K562 (cell line): Measurements from ENCODE around the gene USP13. TPM values are rescaled to one million over a fixed set of nuclear protein-coding genes. Genes with fewer than 3 reads are reported as not detected.

Experiments
- CXXC5 ChIP-seq: fragments of 250-450 bp; sonication (Bioruptor Pico); IDR thresholded peaks from 2 replicates; pipeline ENCODE4 v1.8.0; 2022; ENCODE audit warnings: inconsistent platforms, mild to moderate bottlenecking, moderate library complexity
- E2F6 ChIP-seq, 2 experiments: IDR thresholded peaks; 2 replicates each; pipeline ENCODE4 v1.6.1; 2011; ENCODE audit warnings: borderline replicate concordance in 1 of 2, control low read depth in 1 of 2, low read depth in 1 of 2, low read length in 1 of 2, mild to moderate bottlenecking in 1 of 2, mixed read lengths in 1 of 2, moderate library complexity in 1 of 2; ENCODE audit not compliant: insufficient read depth in 1 of 2, insufficient read length in 1 of 2, poor library complexity in 1 of 2, severe bottlenecking in 1 of 2; ENCODE audit errors: extremely low read depth in 1 of 2
- EGR1 ChIP-seq: fragments of 450-650 bp; conservative IDR thresholded peaks from 2 replicates; pipeline ENCODE4 v1.6.1; 2017; ENCODE audit warnings: mild to moderate bottlenecking
- ETV6 ChIP-seq, 3 experiments: fragments of 150-350 bp in 1 of 3; sonication (generic) in 1 of 3; formaldehyde crosslinking in 1 of 3; IDR thresholded peaks; 2 replicates each; pipeline versions ENCODE4 v1.6.1 to v1.8.0; 2014 to 2022; ENCODE audit warnings: borderline replicate concordance in 2 of 3, low read depth in 2 of 3, antibody characterized with exemption in 1 of 3, low read length in 1 of 3, mild to moderate bottlenecking in 1 of 3, missing genetic modification reagents in 1 of 3
- MGA ChIP-seq: fragments of 450-650 bp; IDR thresholded peaks from 2 replicates; pipeline ENCODE4 v1.6.1; 2016; ENCODE audit warnings: mild to moderate bottlenecking, moderate library complexity
- RBM22 ChIP-seq: fragments of 200-400 bp; formaldehyde crosslinking; IDR thresholded peaks from 2 replicates; pipeline ENCODE4 v1.6.1; 2018; ENCODE audit warnings: low read length, low read depth; ENCODE audit not compliant: poor library complexity, severe bottlenecking
- UBTF ChIP-seq, 2 experiments: IDR thresholded peaks; 2 replicates each; pipeline ENCODE4 v1.6.1; 2012; ENCODE audit warnings: improper control_type of control experiment in 2 of 2, low read depth in 2 of 2, low read length in 2 of 2, borderline replicate concordance in 1 of 2
- ZBTB7A ChIP-seq: IDR thresholded peaks from 2 replicates; pipeline ENCODE4 v1.6.1; 2011; ENCODE audit warnings: low read depth, mild to moderate bottlenecking, low read length, moderate library complexity, borderline replicate concordance; ENCODE audit not compliant: control insufficient read depth
- ZFPM2 ChIP-seq: fragments of 250-450 bp; sonication (Bioruptor Pico); IDR thresholded peaks from 2 replicates; pipeline ENCODE4 v1.5.1; 2022; ENCODE audit warnings: mild to moderate bottlenecking
- ZNF165 ChIP-seq: fragments of 250-450 bp; sonication (Bioruptor Pico); IDR thresholded peaks from 2 replicates; pipeline ENCODE4 v1.4.0; 2020; ENCODE audit warnings: borderline replicate concordance
- polyA plus RNA-seq, 8 experiments: library from polyadenylated mRNA; depleted of rRNA in 4 of 8; stranded (reverse) in 5 of 8; unstranded in 3 of 8; fragments of >200 nt; fragmentation: Nextera tagmentation in 2 of 8; fragmentation: Illumina TruSeq in 1 of 8; extraction: Ambion mirVana in 2 of 8; extraction: Trizol in 1 of 8; gene quantifications; 2 replicates each; pipeline versions ENCODE4 v1.2.1 to v1.2.3, GENCODE V29; 2011 to 2014; ENCODE audit warnings: inconsistent platforms in 1 of 8, missing spikeins in 1 of 8
- total RNA-seq, 7 experiments: library from RNA; depleted of rRNA in 6 of 7; stranded (reverse); fragments of >200 nt in 6 of 7; fragmentation: Illumina TruSeq in 2 of 7; extraction: Trizol in 2 of 7; gene quantifications; 2 replicates each; pipeline versions ENCODE4 v1.2.1 to v1.2.3, GENCODE V29; 2011 to 2021; ENCODE audit warnings: low replicate concordance in 1 of 7

Gene USP13
- total and polyA plus RNA-seq, 9 of the 15 experiments (the other 6 are each of a cell fraction or from before 2014, with no cell fraction given), result 0.11 to 2.3 (median 0.51) TPM

- TF ChIP-seq ETV6 (IDR thresholded peaks at IDR 0.05; ENCODE audit: borderline replicate concordance in 1 of 2, low read depth in 2 of 2, low read length in 1 of 2), result no peak
- TF ChIP-seq ETV6 (CRISPR knock-in tag; IDR thresholded peaks at IDR 0.05; ENCODE audit: borderline replicate concordance), result no peak
- peak; percentile 10; the same call in 1 of the 2 replicates for TF ChIP-seq CXXC5
- no peak for TF ChIP-seq ZFPM2 (CRISPR knock-in tag)
- peak; percentile 64 for TF ChIP-seq EGR1
- no peak for TF ChIP-seq ZNF165 (CRISPR knock-in tag)
- peak; percentile 82; the same call in 1 of the 2 replicates for TF ChIP-seq ZBTB7A
- TF ChIP-seq RBM22, result no peak
- peak in 1 of 2 experiments; percentile 59 for TF ChIP-seq E2F6 (IDR thresholded peaks at IDR 0.05; ENCODE audit: borderline replicate concordance in 1 of 2, extremely low read depth in 1 of 2, insufficient read depth in 1 of 2, insufficient read length in 1 of 2, low read depth in 1 of 2, low read length in 1 of 2, poor library complexity in 1 of 2, severe bottlenecking in 1 of 2)
- no peak for TF ChIP-seq MGA
- 0 out of 4 replicates have a peak, but pooled peaks of 1 of the 2 experiments have one; percentile 13 for TF ChIP-seq UBTF (IDR thresholded peaks at IDR 0.05; ENCODE audit: borderline replicate concordance in 1 of 2, low read depth in 2 of 2, low read length in 2 of 2)
Measured at GRCh38 chr3:179652447-179653095, at the start of gene USP13 (continued).
